Right atrium auricular region (tissue), 2 donors: Measurements from ENCODE around the gene ALAS1. TPM values are rescaled to one million over a fixed set of nuclear protein-coding genes. Genes with fewer than 3 reads are reported as not detected.
A peak's percentile ranks its signal among the peaks of the same experiment; 100 is the strongest.

ENCODE experiments used
- DNase-seq: peaks from one replicate; pipeline ENCODE4 v3.0.0-alpha.2; 2019; ENCODE audit warnings: low spot score
- H3K27ac ChIP-seq, 2 donors: fragments of 200-600 bp; sonication (generic); 1 replicate in 1 of 2; 2 replicates in 1 of 2; pipeline ENCODE4 v1.5.1; 2016 to 2019
- H3K27me3 ChIP-seq, 2 donors: fragments of 200-600 bp; sonication (generic); one replicate each; pipeline versions ENCODE4 v1.5.1 to v1.6.0; 2017 to 2019
- H3K36me3 ChIP-seq: fragments of 200-600 bp; sonication (generic); one replicate; pipeline ENCODE4 v1.5.1; 2016
- H3K4me1 ChIP-seq, 2 donors: fragments of 200-600 bp; sonication (generic); one replicate each; pipeline versions ENCODE4 v1.5.1 to v1.6.0; 2017 to 2019
- H3K4me3 ChIP-seq, 2 donors: fragments of 200-600 bp; sonication (generic); 1 replicate in 1 of 2; 2 replicates in 1 of 2; pipeline ENCODE4 v1.5.1; 2017 to 2019; ENCODE audit warnings: mild to moderate bottlenecking in 1 of 2, moderate library complexity in 1 of 2
- H3K9me3 ChIP-seq, 2 donors: fragments of 200-600 bp; sonication (generic); one replicate each; pipeline ENCODE4 v1.5.1; 2019
- total RNA-seq, 2 donors: library from RNA; depleted of rRNA; stranded (reverse); fragments of >200 nt; gene quantifications; one replicate each; pipeline ENCODE4 v1.1.0, GENCODE V29; 2016
- TF ChIP-seq, protein P1 (sequence below), 2 donors: fragments of 200-600 bp; sonication (generic); IDR thresholded peaks; one replicate each; pipeline ENCODE4 v1.5.1; 2019; ENCODE audit warnings: antibody characterized with exemption in 2 of 2

The ALAS1 gene
- total RNA-seq, 2 donors from 2014 or later = 69.7 to 103 TPM

DNA sequence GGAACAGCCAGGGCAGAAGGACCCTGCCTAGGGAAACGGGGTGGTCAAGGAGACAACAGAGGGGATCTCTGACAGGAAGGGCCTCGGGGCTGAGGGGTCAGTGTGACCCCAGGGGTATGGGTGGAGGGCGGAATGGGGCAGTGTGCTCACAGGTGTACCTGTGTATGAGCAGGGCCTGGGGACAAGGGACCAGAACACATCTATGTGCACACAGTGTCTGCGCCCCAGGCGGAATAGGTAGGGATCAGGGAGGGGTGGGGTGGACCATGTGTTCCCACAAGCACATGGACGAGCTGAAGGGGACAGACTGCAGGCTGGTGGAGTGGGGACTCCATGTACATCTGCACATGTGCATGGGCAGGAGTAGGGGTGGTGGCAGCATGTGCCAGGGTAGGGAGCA lies 32.5 kb downstream of the ALAS1 start:
- DNase-seq = no peak
- TF ChIP-seq, protein P1, sequence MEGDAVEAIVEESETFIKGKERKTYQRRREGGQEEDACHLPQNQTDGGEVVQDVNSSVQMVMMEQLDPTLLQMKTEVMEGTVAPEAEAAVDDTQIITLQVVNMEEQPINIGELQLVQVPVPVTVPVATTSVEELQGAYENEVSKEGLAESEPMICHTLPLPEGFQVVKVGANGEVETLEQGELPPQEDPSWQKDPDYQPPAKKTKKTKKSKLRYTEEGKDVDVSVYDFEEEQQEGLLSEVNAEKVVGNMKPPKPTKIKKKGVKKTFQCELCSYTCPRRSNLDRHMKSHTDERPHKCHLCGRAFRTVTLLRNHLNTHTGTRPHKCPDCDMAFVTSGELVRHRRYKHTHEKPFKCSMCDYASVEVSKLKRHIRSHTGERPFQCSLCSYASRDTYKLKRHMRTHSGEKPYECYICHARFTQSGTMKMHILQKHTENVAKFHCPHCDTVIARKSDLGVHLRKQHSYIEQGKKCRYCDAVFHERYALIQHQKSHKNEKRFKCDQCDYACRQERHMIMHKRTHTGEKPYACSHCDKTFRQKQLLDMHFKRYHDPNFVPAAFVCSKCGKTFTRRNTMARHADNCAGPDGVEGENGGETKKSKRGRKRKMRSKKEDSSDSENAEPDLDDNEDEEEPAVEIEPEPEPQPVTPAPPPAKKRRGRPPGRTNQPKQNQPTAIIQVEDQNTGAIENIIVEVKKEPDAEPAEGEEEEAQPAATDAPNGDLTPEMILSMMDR (IDR thresholded peaks at IDR 0.05) = no peak
- Histone ChIP-seq H3K27ac (no peak overlapping the region), H3K9me3 (no peaks in the 10 kb centered on the region), H3K4me3 (no peak overlapping the region), H3K36me3 (peaks cover 48% of the 10 kb centered on the region), H3K4me1 (peaks cover 0 to 37% of the 10 kb centered on the region in 2 donors), H3K27me3 (no peaks in the 10 kb centered on the region)

DNA sequence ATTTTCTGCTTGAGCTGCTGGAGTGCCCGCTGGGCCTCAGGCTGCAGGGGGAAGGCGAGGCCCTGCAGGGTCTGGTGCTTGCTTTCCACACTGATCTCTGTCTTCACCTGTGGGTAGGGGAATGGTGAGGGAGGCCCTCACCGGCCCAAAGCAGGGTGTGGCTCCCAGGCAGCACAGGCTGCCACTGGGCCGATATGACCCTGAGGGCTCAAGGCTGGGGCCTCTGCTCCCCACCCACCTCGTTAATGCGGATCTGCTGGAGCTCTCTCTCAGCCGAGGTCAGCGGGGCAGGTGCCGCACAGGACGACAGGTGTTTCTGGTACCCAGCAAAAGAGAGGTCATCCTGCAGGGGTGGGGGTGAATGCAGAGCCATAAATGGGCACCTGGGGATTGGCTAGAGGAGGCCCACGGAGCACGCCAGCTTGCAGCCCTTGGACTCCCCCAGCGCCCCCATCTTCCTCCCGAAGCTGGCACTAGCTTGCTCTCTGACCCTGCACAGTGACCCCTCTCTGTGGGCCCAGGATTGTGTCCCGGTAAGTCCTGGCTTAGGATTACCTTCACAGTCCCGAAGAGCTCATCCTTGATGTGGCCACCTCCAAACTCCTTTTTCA lies 33.0 kb downstream of the ALAS1 start:
- Histone ChIP-seq H3K27ac (no peak overlapping the region), H3K36me3 (peaks cover 48% of the 10 kb centered on the region), H3K27me3 (no peaks in the 10 kb centered on the region), H3K4me1 (peaks cover 0 to 42% of the 10 kb centered on the region in 2 donors), H3K4me3 (no peak overlapping the region), H3K9me3 (no peaks in the 10 kb centered on the region)
- DNase-seq = no peak
- TF ChIP-seq, protein P1 (IDR thresholded peaks at IDR 0.05) = no peak

DNA sequence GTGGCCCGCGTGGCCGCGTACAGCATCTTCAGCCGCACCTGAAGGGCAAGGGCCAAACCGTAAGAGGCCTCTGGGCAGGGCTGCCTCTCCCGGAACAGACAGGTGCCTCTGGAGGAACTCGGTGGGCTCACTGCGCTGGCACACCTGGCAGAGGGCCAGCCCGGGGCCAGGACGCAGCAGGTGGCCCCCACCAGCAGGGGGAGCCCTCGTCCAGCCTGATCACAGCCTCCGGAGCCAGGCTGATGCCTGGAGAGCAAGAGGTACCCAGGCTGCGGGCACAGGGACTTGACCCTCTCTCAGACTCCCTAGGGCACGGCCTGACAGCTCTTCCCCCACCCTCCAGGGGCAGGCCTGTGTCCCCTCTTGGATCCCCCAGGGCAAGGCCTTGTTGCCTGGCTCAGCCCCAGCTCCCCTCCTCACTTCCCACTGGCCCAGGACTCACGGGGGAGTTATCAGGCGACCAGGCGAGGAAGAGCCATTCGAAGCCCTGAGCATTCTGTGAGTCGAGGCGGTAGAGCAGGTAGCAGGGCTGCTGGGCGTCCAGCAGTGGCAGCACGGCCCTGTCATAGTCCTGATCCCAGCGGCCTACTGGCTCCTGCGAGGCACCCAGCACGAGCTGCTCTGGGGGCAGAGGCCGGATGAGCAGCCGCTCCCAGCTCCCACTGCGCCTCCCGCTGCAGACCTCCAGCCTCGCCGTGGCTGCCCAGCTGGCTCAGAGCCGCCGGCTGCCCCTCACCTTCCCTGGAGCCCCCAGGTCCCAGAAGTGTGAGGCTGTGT lies 33.7 kb downstream of the ALAS1 start:
- TF ChIP-seq, protein P1 (IDR thresholded peaks at IDR 0.05) = peak; percentile 71 to 91
- no peaks in the 10 kb centered on the region for H3K27me3 ChIP-seq
- H3K4me3 ChIP-seq = no peak overlapping the region
- no peaks in the 10 kb centered on the region for H3K9me3 ChIP-seq
- no peak overlapping the region for H3K27ac ChIP-seq
- DNase-seq = no peak
- peaks cover 0 to 49% of the 10 kb centered on the region in 2 donors for H3K4me1 ChIP-seq
- peaks cover 48% of the 10 kb centered on the region for H3K36me3 ChIP-seq

DNA sequence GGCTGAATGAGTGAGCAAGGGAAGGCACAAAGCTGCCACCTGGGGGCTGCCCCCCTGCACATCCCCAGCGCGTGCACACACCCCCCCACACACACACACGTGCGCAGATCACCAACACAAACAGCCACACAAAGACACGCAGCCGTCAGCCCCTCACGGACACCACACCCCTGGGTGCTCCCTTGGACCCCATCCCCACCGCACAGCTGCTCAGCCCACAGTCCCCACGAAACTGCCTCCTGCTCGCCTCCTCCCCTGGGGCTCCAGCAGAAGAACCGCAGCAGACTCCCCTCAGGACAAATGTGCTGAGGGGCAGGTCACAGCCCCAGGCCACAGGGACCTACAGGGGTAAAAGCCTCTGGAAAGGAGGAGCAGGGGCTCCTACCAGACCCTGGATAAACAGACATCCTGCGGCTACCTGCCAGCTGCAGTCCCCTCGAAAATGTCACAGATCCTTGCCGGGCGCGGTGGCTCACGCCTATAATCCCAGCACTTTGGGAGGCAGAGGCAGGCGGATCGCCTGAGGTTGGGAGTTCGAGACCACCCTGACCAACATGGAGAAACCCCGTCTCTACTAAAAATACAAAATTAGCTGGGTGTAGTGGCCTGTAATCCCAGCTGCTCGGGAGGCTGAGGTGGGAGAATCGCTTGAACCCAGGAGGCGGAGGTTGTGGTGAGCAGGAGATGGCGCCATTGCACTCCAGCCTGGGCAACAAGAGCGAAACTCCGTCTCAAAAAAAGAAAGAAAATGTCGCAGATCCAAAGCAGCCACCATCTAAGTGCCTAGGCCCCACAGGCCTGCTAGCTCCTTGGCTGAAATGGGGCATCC lies 34.5 kb downstream of the ALAS1 start:
- Histone ChIP-seq H3K4me1 (peaks cover 0 to 57% of the 10 kb centered on the region in 2 donors), H3K4me3 (no peak overlapping the region), H3K27me3 (no peaks in the 10 kb centered on the region), H3K36me3 (peaks cover 48% of the 10 kb centered on the region), H3K9me3 (no peaks in the 10 kb centered on the region), H3K27ac (peak overlapping the region in 1 of 2 donors; percentile 93)
- TF ChIP-seq, protein P1 (IDR thresholded peaks at IDR 0.05) = no peak
- no peak for DNase-seq

DNA sequence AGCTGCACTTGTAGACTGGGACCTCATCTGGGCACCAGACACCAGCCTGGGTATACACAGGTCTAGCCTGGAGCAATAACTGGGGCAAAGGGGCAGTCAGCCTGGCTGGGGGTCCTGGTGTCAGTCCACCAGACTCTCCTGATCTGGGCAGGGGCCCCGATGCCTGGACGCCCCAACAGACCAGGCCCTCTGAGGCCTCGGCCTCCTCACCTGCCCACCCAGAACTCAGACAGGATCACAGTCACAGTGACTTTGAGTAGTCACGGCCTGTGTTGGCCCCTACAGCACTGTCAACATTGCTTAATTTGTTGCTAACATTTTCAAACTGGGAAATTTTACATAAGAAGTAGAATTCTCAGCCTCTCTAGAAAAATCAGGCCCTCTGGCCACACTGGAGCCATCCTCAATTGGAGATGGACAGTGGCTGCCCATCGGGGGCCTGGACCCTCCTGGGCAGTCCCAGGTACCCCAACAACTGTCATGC lies 35.2 kb downstream of the ALAS1 start:
- peaks cover 44% of the 10 kb centered on the region for H3K36me3 ChIP-seq

More for the DNA sequence above, 35.2 kb downstream of the ALAS1 start:
- no peak for DNase-seq
- no peaks in the 10 kb centered on the region for H3K9me3 ChIP-seq
- peaks cover 0 to 63% of the 10 kb centered on the region in 2 donors for H3K4me1 ChIP-seq
- TF ChIP-seq, protein P1 (IDR thresholded peaks at IDR 0.05) = no peak
- H3K27ac ChIP-seq = peak overlapping the region; percentile 93 to 95
- no peak overlapping the region for H3K4me3 ChIP-seq
- no peaks in the 10 kb centered on the region for H3K27me3 ChIP-seq
